GM23338 (cell line): Measurements from ENCODE around the gene GLRB. TPM values are rescaled to one million over a fixed set of nuclear protein-coding genes. Genes with fewer than 3 reads are reported as not detected.

Experiments
- ATAC-seq: fragments of 200-7000 bp; cut with Tn5 transposase; 3 replicates; pipeline ENCODE4 v1.9.1; 2020
- DNase-seq: peaks from one replicate; pipeline ENCODE4 v3.0.0-alpha.2; 2015; ENCODE audit warnings: low spot score
- H2AFZ ChIP-seq: fragments of 200-600 bp; sonication (generic); 2 replicates; pipeline ENCODE4 v1.8.0; 2016; ENCODE audit warnings: antibody characterized with exemption, mild to moderate bottlenecking, moderate library complexity
- H3F3A ChIP-seq: fragments of 200-600 bp; sonication (generic); replicated peaks from 2 replicates; pipeline ENCODE4 v1.8.0; 2017; ENCODE audit warnings: antibody characterized with exemption, mixed run types, low read depth
- H3K27ac ChIP-seq: fragments of 200-600 bp; sonication (generic); 2 replicates; pipeline ENCODE4 v1.6.1; 2016; ENCODE audit warnings: low read depth
- H3K27me3 ChIP-seq: fragments of 200-600 bp; sonication (generic); 2 replicates; pipeline ENCODE4 v1.8.0; 2016; ENCODE audit warnings: mild to moderate bottlenecking, mixed run types, moderate library complexity; ENCODE audit not compliant: insufficient read depth
- H3K36me3 ChIP-seq: fragments of 200-600 bp; sonication (generic); 2 replicates; pipeline ENCODE4 v1.8.0; 2016; ENCODE audit warnings: mild to moderate bottlenecking; ENCODE audit not compliant: insufficient read depth
- H3K4me1 ChIP-seq: fragments of 200-600 bp; sonication (generic); 2 replicates; pipeline ENCODE4 v1.8.0; 2016; ENCODE audit warnings: mild to moderate bottlenecking, moderate library complexity; ENCODE audit not compliant: insufficient read depth
- H3K4me2 ChIP-seq: fragments of 200-600 bp; sonication (generic); 2 replicates; pipeline ENCODE4 v1.7.1; 2017; ENCODE audit warnings: mixed run types
- H3K4me3 ChIP-seq: fragments of 200-600 bp; sonication (generic); 2 replicates; pipeline ENCODE4 v1.6.1; 2016; ENCODE audit warnings: mixed run types
- H3K79me2 ChIP-seq: fragments of 200-600 bp; sonication (generic); replicated peaks from 2 replicates; pipeline ENCODE4 v1.8.0; 2017; ENCODE audit warnings: mild to moderate bottlenecking; ENCODE audit not compliant: insufficient read depth
- H3K9me2 ChIP-seq: fragments of 200-600 bp; sonication (generic); 2 replicates; pipeline ENCODE4 v1.8.0; 2017; ENCODE audit not compliant: insufficient read depth
- H4K20me1 ChIP-seq: fragments of 200-600 bp; sonication (generic); replicated peaks from 2 replicates; pipeline ENCODE4 v1.8.0; 2017; ENCODE audit warnings: mild to moderate bottlenecking; ENCODE audit not compliant: insufficient read depth
- H3K27ac Mint-ChIP-seq: 2 replicates; pipeline ENCODE4 v1.8.0; 2020; ENCODE audit warnings: inconsistent platforms, mild to moderate bottlenecking, moderate library complexity, mixed read lengths
- H3K27me3 Mint-ChIP-seq: 3 replicates; pipeline ENCODE4 v1.8.0; 2022; ENCODE audit warnings: low read depth, mild to moderate bottlenecking, moderate library complexity, mixed read lengths, inconsistent platforms; ENCODE audit not compliant: insufficient read depth, poor library complexity
- H3K36me3 Mint-ChIP-seq: 3 replicates; pipeline ENCODE4 v1.8.0; 2021; ENCODE audit warnings: low read depth, mild to moderate bottlenecking, inconsistent platforms, moderate library complexity, mixed read lengths
- H3K4me1 Mint-ChIP-seq: 3 replicates; pipeline ENCODE4 v1.8.0; 2020; ENCODE audit warnings: mild to moderate bottlenecking, inconsistent platforms, mixed read lengths
- H3K4me3 Mint-ChIP-seq: 3 replicates; pipeline ENCODE4 v1.8.0; 2021; ENCODE audit warnings: moderate library complexity, mild to moderate bottlenecking, inconsistent platforms, mixed read lengths
- H3K9me3 Mint-ChIP-seq: 3 replicates; pipeline ENCODE4 v1.8.0; 2020; ENCODE audit warnings: moderate library complexity, mild to moderate bottlenecking, inconsistent platforms, mixed read lengths
- CREB1 ChIP-seq: fragments of 250-450 bp; sonication (Bioruptor Pico); IDR thresholded peaks from 2 replicates; pipeline ENCODE4 v1.5.0; 2020; ENCODE audit warnings: low read depth, mild to moderate bottlenecking, moderate library complexity
- CTCF ChIP-seq, 2 experiments: fragments of 200-600 bp in 1 of 2; sonication (generic) in 1 of 2; conservative IDR thresholded peaks; 2 replicates each; pipeline versions ENCODE4 v1.5.1 to v1.6.1; 2016 to 2017; ENCODE audit warnings: antibody characterized with exemption in 2 of 2, low read depth in 2 of 2, mild to moderate bottlenecking in 2 of 2, moderate library complexity in 1 of 2
- EZH2 ChIP-seq: fragments of 200-600 bp; sonication (generic); IDR thresholded peaks from one replicate; pipeline ENCODE4 v1.8.0; 2017; ENCODE audit warnings: antibody characterized with exemption, mild to moderate bottlenecking, low read depth; ENCODE audit not compliant: unreplicated experiment
- EZH2phosphoT487 ChIP-seq: fragments of 200-600 bp; sonication (generic); IDR thresholded peaks from one replicate; pipeline ENCODE4 v1.8.1; 2018; ENCODE audit warnings: antibody characterized with exemption; ENCODE audit not compliant: unreplicated experiment
- JUNB ChIP-seq: IDR thresholded peaks from one replicate; pipeline ENCODE4 v1.6.1; 2016; ENCODE audit warnings: antibody characterized with exemption; ENCODE audit not compliant: unreplicated experiment
- NANOG ChIP-seq: IDR thresholded peaks from 2 replicates; pipeline ENCODE4 v1.6.1; 2016; ENCODE audit warnings: antibody characterized with exemption, borderline replicate concordance
- POLR2AphosphoS5 ChIP-seq: IDR thresholded peaks from 2 replicates; pipeline ENCODE4 v1.6.1; 2016; ENCODE audit warnings: antibody characterized with exemption, low read depth
- STAT1 ChIP-seq: IDR thresholded peaks from one replicate; pipeline ENCODE4 v1.6.1; 2016; ENCODE audit warnings: antibody characterized with exemption; ENCODE audit not compliant: unreplicated experiment
- ZNF114 ChIP-seq: fragments of 250-450 bp; sonication (Bioruptor Pico); IDR thresholded peaks from 2 replicates; pipeline ENCODE4 v1.5.0; 2020; ENCODE audit warnings: mild to moderate bottlenecking, moderate library complexity
- ZNF331 ChIP-seq: fragments of 250-450 bp; sonication (Bioruptor Pico); IDR thresholded peaks from 2 replicates; pipeline ENCODE4 v1.5.0; 2020; ENCODE audit warnings: low read depth, mild to moderate bottlenecking, moderate library complexity
- ZNF462 ChIP-seq: fragments of 250-450 bp; sonication (Bioruptor Pico); IDR thresholded peaks from 2 replicates; pipeline ENCODE4 v1.5.0; 2020; ENCODE audit warnings: mild to moderate bottlenecking, moderate library complexity
- polyA plus RNA-seq: library from polyadenylated mRNA; unstranded; fragments of >200 nt; fragmentation: Nextera tagmentation; extraction: Ambion mirVana; gene quantifications from 2 replicates; pipeline ENCODE4 v1.2.1, GENCODE V29; 2016
- total RNA-seq: library from RNA; depleted of rRNA; stranded (reverse); fragments of >200 nt; shearing (Covaris generic); gene quantifications from 2 replicates; pipeline ENCODE4 v1.2.3, GENCODE V29; 2014
- TF ChIP-seq, protein P1 (sequence below): IDR thresholded peaks from 2 replicates; pipeline ENCODE4 v1.6.1; 2016; ENCODE audit warnings: antibody characterized with exemption
- TF ChIP-seq, protein P2 (sequence below): IDR thresholded peaks from one replicate; pipeline ENCODE4 v1.6.1; 2018; ENCODE audit warnings: antibody characterized with exemption; ENCODE audit not compliant: unreplicated experiment

GLRB gene
- total and polyA plus RNA-seq, 2 experiments from 2014 or later: 1.0 to 1.3 TPM

- no peak overlapping the region for H3K27ac Mint-ChIP-seq
- 0 out of 3 replicates have a peak, but pooled peaks cover 3% of the 10 kb centered on the region for H3K4me1 Mint-ChIP-seq
- Histone ChIP-seq H4K20me1 (no peaks in the 10 kb centered on the region), H3K4me1 (no peaks in the 10 kb centered on the region), H3K4me2 (no peak overlapping the region), H2AFZ (no peak overlapping the region), H3F3A (no peaks in the 10 kb centered on the region), H3K36me3 (no peaks in the 10 kb centered on the region), H3K79me2 (no peaks in the 10 kb centered on the region), H3K27ac (no peak overlapping the region), H3K4me3 (no peak overlapping the region), H3K27me3 (no peaks in the 10 kb centered on the region), H3K9me2 (no peaks in the 10 kb centered on the region)
- H3K9me3 Mint-ChIP-seq: peaks cover 4% of the 10 kb centered on the region; the same call in 2 of the 3 replicates
- no peaks in the 10 kb centered on the region for H3K27me3 Mint-ChIP-seq
- H3K4me3 Mint-ChIP-seq: no peak overlapping the region
- ATAC-seq (no peak), DNase-seq (no peak)
- no peaks in the 10 kb centered on the region for H3K36me3 Mint-ChIP-seq
- TF ChIP-seq, protein P1, sequence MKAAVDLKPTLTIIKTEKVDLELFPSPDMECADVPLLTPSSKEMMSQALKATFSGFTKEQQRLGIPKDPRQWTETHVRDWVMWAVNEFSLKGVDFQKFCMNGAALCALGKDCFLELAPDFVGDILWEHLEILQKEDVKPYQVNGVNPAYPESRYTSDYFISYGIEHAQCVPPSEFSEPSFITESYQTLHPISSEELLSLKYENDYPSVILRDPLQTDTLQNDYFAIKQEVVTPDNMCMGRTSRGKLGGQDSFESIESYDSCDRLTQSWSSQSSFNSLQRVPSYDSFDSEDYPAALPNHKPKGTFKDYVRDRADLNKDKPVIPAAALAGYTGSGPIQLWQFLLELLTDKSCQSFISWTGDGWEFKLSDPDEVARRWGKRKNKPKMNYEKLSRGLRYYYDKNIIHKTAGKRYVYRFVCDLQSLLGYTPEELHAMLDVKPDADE: no peak
- TF ChIP-seq EZH2 (no peak), ZNF331 (CRISPR knock-in tag) (no peak), CREB1 (CRISPR knock-in tag) (no peak), NANOG (no peak), POLR2AphosphoS5 (no peak), STAT1 (no peak), EZH2phosphoT487 (no peak), JUNB (no peak), CTCF (conservative IDR thresholded peaks at IDR 0.05; ENCODE audit: low read depth in 2 of 2) (no peak), ZNF462 (CRISPR knock-in tag) (no peak), ZNF114 (CRISPR knock-in tag) (no peak)
- TF ChIP-seq, protein P2, sequence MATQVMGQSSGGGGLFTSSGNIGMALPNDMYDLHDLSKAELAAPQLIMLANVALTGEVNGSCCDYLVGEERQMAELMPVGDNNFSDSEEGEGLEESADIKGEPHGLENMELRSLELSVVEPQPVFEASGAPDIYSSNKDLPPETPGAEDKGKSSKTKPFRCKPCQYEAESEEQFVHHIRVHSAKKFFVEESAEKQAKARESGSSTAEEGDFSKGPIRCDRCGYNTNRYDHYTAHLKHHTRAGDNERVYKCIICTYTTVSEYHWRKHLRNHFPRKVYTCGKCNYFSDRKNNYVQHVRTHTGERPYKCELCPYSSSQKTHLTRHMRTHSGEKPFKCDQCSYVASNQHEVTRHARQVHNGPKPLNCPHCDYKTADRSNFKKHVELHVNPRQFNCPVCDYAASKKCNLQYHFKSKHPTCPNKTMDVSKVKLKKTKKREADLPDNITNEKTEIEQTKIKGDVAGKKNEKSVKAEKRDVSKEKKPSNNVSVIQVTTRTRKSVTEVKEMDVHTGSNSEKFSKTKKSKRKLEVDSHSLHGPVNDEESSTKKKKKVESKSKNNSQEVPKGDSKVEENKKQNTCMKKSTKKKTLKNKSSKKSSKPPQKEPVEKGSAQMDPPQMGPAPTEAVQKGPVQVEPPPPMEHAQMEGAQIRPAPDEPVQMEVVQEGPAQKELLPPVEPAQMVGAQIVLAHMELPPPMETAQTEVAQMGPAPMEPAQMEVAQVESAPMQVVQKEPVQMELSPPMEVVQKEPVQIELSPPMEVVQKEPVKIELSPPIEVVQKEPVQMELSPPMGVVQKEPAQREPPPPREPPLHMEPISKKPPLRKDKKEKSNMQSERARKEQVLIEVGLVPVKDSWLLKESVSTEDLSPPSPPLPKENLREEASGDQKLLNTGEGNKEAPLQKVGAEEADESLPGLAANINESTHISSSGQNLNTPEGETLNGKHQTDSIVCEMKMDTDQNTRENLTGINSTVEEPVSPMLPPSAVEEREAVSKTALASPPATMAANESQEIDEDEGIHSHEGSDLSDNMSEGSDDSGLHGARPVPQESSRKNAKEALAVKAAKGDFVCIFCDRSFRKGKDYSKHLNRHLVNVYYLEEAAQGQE: no peak
Measured at GRCh38 chr4:157170321-157170720, 94.4 kb downstream of the GLRB start.
